Loucy (cell line): ENCODE results near the gene UBALD1.
A peak's percentile ranks its signal among the peaks of the same experiment; 100 is the strongest.

Experiments used
- H2AFZ ChIP-seq: fragments of 200-600 bp; sonication (generic); 2 replicates; pipeline ENCODE4 v1.6.0; 2016; ENCODE audit warnings: antibody characterized with exemption, mild to moderate bottlenecking, low read length, moderate library complexity
- H3F3A ChIP-seq: fragments of 200-600 bp; 2 replicates; pipeline ENCODE4 v1.6.0; 2016; ENCODE audit warnings: antibody characterized with exemption, low read depth, mild to moderate bottlenecking
- H3K27me3 ChIP-seq: fragments of 200-600 bp; sonication (generic); 2 replicates; pipeline ENCODE4 v1.6.1; 2014; ENCODE audit warnings: low read length, mild to moderate bottlenecking; ENCODE audit not compliant: insufficient read depth, poor library complexity, severe bottlenecking
- H3K36me3 ChIP-seq: fragments of 200-600 bp; sonication (generic); 2 replicates; pipeline ENCODE4 v1.6.1; 2016; ENCODE audit warnings: low read length; ENCODE audit not compliant: insufficient read depth
- H3K4me1 ChIP-seq: fragments of 200-600 bp; sonication (generic); 2 replicates; pipeline ENCODE4 v1.5.1; 2014; ENCODE audit warnings: low read length, mild to moderate bottlenecking; ENCODE audit not compliant: insufficient read depth, poor library complexity, severe bottlenecking
- H3K4me2 ChIP-seq: fragments of 200-600 bp; sonication (generic); 2 replicates; pipeline ENCODE4 v1.6.0; 2014; ENCODE audit warnings: antibody characterized with exemption, low read length, low read depth, mild to moderate bottlenecking; ENCODE audit not compliant: poor library complexity, severe bottlenecking
- H3K4me3 ChIP-seq: fragments of 200-600 bp; sonication (generic); 2 replicates; pipeline ENCODE4 v1.5.1; 2014; ENCODE audit warnings: low read length, mild to moderate bottlenecking, mixed read lengths; ENCODE audit not compliant: poor library complexity, severe bottlenecking
- H3K79me2 ChIP-seq: fragments of 200-600 bp; sonication (generic); 2 replicates; pipeline ENCODE4 v1.6.1; 2014; ENCODE audit warnings: low read length; ENCODE audit not compliant: insufficient read depth
- H3K9ac ChIP-seq: fragments of 200-600 bp; sonication (generic); 2 replicates; pipeline ENCODE4 v1.6.0; 2014; ENCODE audit warnings: mild to moderate bottlenecking, low read depth, low read length, moderate library complexity; ENCODE audit not compliant: poor library complexity, severe bottlenecking
- H3K9me2 ChIP-seq: fragments of 200-600 bp; sonication (generic); replicated peaks from 2 replicates; pipeline ENCODE4 v1.6.1; 2016; ENCODE audit warnings: low read depth, low read length, mixed read lengths
- H3K9me3 ChIP-seq: fragments of 200-600 bp; sonication (generic); 2 replicates; pipeline ENCODE4 v1.6.1; 2014; ENCODE audit warnings: mild to moderate bottlenecking, antibody characterized with exemption, low read length, low read depth; ENCODE audit not compliant: insufficient read depth
- H4K20me1 ChIP-seq: fragments of 200-600 bp; sonication (generic); 2 replicates; pipeline ENCODE4 v1.6.0; 2014; ENCODE audit warnings: antibody characterized with exemption, low read length, mild to moderate bottlenecking; ENCODE audit not compliant: insufficient read depth, poor library complexity, severe bottlenecking
- CTCF ChIP-seq: fragments of 200-600 bp; sonication (generic); conservative IDR thresholded peaks from 2 replicates; pipeline ENCODE4 v1.5.1; 2014; ENCODE audit warnings: mild to moderate bottlenecking, antibody characterized with exemption, low read length
- EZH2phosphoT487 ChIP-seq: fragments of 200-600 bp; IDR thresholded peaks from 2 replicates; pipeline ENCODE4 v1.6.1; 2018; ENCODE audit warnings: antibody characterized with exemption, mild to moderate bottlenecking, moderate library complexity, borderline replicate concordance

Gene UBALD1

GRCh38 chr16:4628283-4628682 is 13.6 kb upstream of the UBALD1 start:
- H3F3A ChIP-seq, result no peaks in the 10 kb centered on the region

GRCh38 chr16:4626396-4626795 is 11.7 kb upstream of the UBALD1 start:
- no peaks in the 10 kb centered on the region for H3F3A ChIP-seq
- H3K4me1 ChIP-seq, result peaks cover 18% of the 10 kb centered on the region
- no peaks in the 10 kb centered on the region for H3K9me3 ChIP-seq
- H3K4me2 ChIP-seq, result peak overlapping the region; percentile 85
- TF ChIP-seq CTCF (no peak), EZH2phosphoT487 (no peak)
- H4K20me1 ChIP-seq, result peaks cover 5% of the 10 kb centered on the region
- no peak overlapping the region for H2AFZ ChIP-seq
- no peaks in the 10 kb centered on the region for H3K27me3 ChIP-seq
- no peaks in the 10 kb centered on the region for H3K36me3 ChIP-seq
- no peaks in the 10 kb centered on the region for H3K9me2 ChIP-seq
- peak overlapping the region; percentile 81 for H3K9ac ChIP-seq
- H3K79me2 ChIP-seq, result peaks cover 45% of the 10 kb centered on the region
- peak overlapping the region; percentile 83 for H3K4me3 ChIP-seq

More at GRCh38 chr16:4628283-4628682, 13.6 kb upstream of the UBALD1 start:
- H2AFZ ChIP-seq, result no peak overlapping the region
- H3K4me2 ChIP-seq, result peak overlapping the region; percentile 24
- H3K4me1 ChIP-seq, result peaks cover 18% of the 10 kb centered on the region
- H3K36me3 ChIP-seq, result no peaks in the 10 kb centered on the region
- H3K9me2 ChIP-seq, result no peaks in the 10 kb centered on the region
- TF ChIP-seq EZH2phosphoT487, result no peak
- TF ChIP-seq CTCF, result no peak
- no peaks in the 10 kb centered on the region for H3K27me3 ChIP-seq
- H3K79me2 ChIP-seq, result peaks cover 49% of the 10 kb centered on the region
- no peaks in the 10 kb centered on the region for H3K9me3 ChIP-seq
- H4K20me1 ChIP-seq, result peaks cover 5% of the 10 kb centered on the region
- no peak overlapping the region for H3K9ac ChIP-seq
- H3K4me3 ChIP-seq, result no peak overlapping the region

- Histone ChIP-seq H3K4me3 (peak overlapping the region; percentile 83), H3K36me3 (no peaks in the 10 kb centered on the region), H3K27me3 (no peaks in the 10 kb centered on the region), H3K9me2 (no peaks in the 10 kb centered on the region), H3K79me2 (peaks cover 40% of the 10 kb centered on the region), H2AFZ (no peak overlapping the region), H4K20me1 (peaks cover 5% of the 10 kb centered on the region), H3K4me2 (peak overlapping the region; percentile 85), H3K9me3 (no peaks in the 10 kb centered on the region), H3K9ac (peak overlapping the region; percentile 81), H3K4me1 (peaks cover 18% of the 10 kb centered on the region), H3F3A (no peaks in the 10 kb centered on the region)
- TF ChIP-seq CTCF (no peak), EZH2phosphoT487 (no peak)
These were observed 11.0 kb upstream of the UBALD1 start for GRCh38 chr16:4625560-4626159.
